ENCODE data around the gene CAMK2N1. TPM values are rescaled to one million over a fixed set of nuclear protein-coding genes. Genes with fewer than 3 reads are reported as not detected.

Gene CAMK2N1
- total RNA-seq, 4 donors from 2014 or later = 3.2 to 12.2 (median 8.1) TPM

- Histone ChIP-seq H3K27ac (no peak overlapping the region), H3K27me3 (no peaks in the 10 kb centered on the region), H3K36me3 (no peaks in the 10 kb centered on the region), H3K9me3 (no peaks in the 10 kb centered on the region), H3K4me1 (no peaks in the 10 kb centered on the region), H3K4me3 (replicated peaks in 1 of 3) (no peak overlapping the region)
- 94% methylated on average over 7 of the region's 7 CpGs for WGBS, 2 donors
- no peak for DNase-seq
- TF ChIP-seq POLR2A (IDR thresholded peaks at IDR 0.05) (no peak), CTCF (IDR thresholded peaks at IDR 0.05) (no peak)
- intact Hi-C loops (cut with DNase I) = no loop called here
Measured at GRCh38 chr1:20447794-20448193, 38.2 kb downstream of the CAMK2N1 start.

GRCh38 chr1:20446796-20447195 lies 39.2 kb downstream of the CAMK2N1 start:
- TF ChIP-seq CTCF (IDR thresholded peaks at IDR 0.05) = no peak
- TF ChIP-seq POLR2A (IDR thresholded peaks at IDR 0.05) = no peak
- WGBS, 2 donors = 73 to 81% methylated on average over 7 of the region's 7 CpGs
- Histone ChIP-seq H3K4me3 (replicated peaks in 1 of 3) (no peak overlapping the region), H3K36me3 (no peaks in the 10 kb centered on the region), H3K27ac (no peak overlapping the region), H3K9me3 (no peaks in the 10 kb centered on the region), H3K4me1 (no peaks in the 10 kb centered on the region), H3K27me3 (no peaks in the 10 kb centered on the region)
- DNase-seq = no peak
- intact Hi-C loops (cut with DNase I) = no loop called here

- no peaks in the 10 kb centered on the region for H3K9me3 ChIP-seq
- H3K4me3 ChIP-seq (replicated peaks in 1 of 3) = no peak overlapping the region
- H3K36me3 ChIP-seq = no peaks in the 10 kb centered on the region
- 59 to 62% methylated on average over 6 of the region's 6 CpGs for WGBS, 2 donors
- no peaks in the 10 kb centered on the region for H3K4me1 ChIP-seq
- no peak for DNase-seq
- no peaks in the 10 kb centered on the region for H3K27me3 ChIP-seq
- intact Hi-C loops (cut with DNase I) = no loop called here
- TF ChIP-seq POLR2A (IDR thresholded peaks at IDR 0.05) (no peak), CTCF (IDR thresholded peaks at IDR 0.05) (no peak)
- H3K27ac ChIP-seq = no peak overlapping the region
Measured at GRCh38 chr1:20445956-20446355, 40.1 kb downstream of the CAMK2N1 start.

GRCh38 chr1:20443703-20444586 lies 42.1 kb downstream of the CAMK2N1 start:
- intact Hi-C loops (cut with DNase I) = no loop called here
- Histone ChIP-seq H3K4me3 (replicated peaks in 1 of 3) (no peak overlapping the region), H3K4me1 (no peaks in the 10 kb centered on the region), H3K9me3 (no peaks in the 10 kb centered on the region), H3K27me3 (no peaks in the 10 kb centered on the region), H3K27ac (no peak overlapping the region), H3K36me3 (no peaks in the 10 kb centered on the region)
- TF ChIP-seq CTCF (IDR thresholded peaks at IDR 0.05) (no peak), POLR2A (IDR thresholded peaks at IDR 0.05) (no peak)
- WGBS, 2 donors = 89 to 90% methylated on average over 9 to 11 of the region's 11 CpGs
- DNase-seq = no peak

GRCh38 chr1:20442920-20443625 lies 42.9 kb downstream of the CAMK2N1 start:
- Histone ChIP-seq H3K9me3 (no peaks in the 10 kb centered on the region), H3K36me3 (no peaks in the 10 kb centered on the region), H3K4me1 (no peaks in the 10 kb centered on the region), H3K27me3 (no peaks in the 10 kb centered on the region), H3K4me3 (replicated peaks in 1 of 3) (no peak overlapping the region), H3K27ac (no peak overlapping the region)
- intact Hi-C loops (cut with DNase I) = no loop called here
- DNase-seq = no peak
- TF ChIP-seq CTCF (IDR thresholded peaks at IDR 0.05) (no peak), POLR2A (IDR thresholded peaks at IDR 0.05) (no peak)
- 76 to 97% methylated on average over 3 to 4 of the region's 5 CpGs for WGBS, 2 donors
